ENCODE data around the gene BICD2.

The BICD2 gene

DNA sequence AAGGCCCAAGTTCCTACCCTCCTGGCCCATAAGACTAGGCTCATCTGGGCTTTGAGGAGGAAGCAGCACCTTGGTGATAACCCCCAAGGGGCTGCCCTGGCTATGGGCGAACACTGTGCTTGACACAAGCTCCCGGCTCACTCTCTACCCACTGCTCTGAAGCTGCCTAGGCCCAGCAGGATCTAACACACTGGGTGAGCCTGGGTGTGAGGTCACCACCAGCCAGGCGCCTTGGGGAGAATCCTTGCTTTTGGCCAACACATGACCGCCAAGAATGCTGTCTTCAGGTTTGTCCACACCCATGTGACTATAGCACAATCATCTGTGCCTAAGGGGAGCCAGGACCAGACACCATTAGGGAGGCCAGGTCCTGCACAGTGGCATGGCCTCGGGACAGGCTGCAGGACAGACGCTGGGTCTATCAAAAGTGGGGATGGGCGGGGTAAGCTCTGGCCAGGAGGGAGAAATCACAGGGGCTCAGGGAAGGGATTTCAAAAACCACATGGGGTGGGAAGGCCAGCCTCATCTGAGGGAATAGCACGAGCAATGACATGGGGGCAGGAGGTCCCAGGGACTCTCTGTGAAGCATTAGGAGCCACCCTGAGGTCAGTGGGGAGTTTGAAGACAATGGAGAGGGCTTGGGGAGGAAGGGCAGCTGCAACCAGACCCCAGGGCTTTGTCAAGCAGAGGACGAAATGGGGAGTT lies 29.6 kb downstream of the BICD2 start:
- Histone ChIP-seq H3K4me3 (ENCODE audit: low read depth in 1 of 2, low read length in 2 of 2) (no peak overlapping the region), H3K4me2 (ENCODE audit: insufficient read depth, low read length) (no peak overlapping the region), H3K79me2 (ENCODE audit: insufficient read depth, low read length) (peaks cover 94% of the 10 kb centered on the region), H2AFZ (ENCODE audit: low read depth, low read length) (no peak overlapping the region), H3K36me3 (ENCODE audit: insufficient read depth, low read length) (no peaks in the 10 kb centered on the region), H3K27me3 (ENCODE audit: insufficient read depth, low read length, poor library complexity) (no peaks in the 10 kb centered on the region), H3K27ac (ENCODE audit: low read length) (no peak overlapping the region), H4K20me1 (ENCODE audit: insufficient read depth, low read length) (peaks cover 74% of the 10 kb centered on the region), H3K9ac (ENCODE audit: low read depth, low read length) (no peak overlapping the region), H3K9me3 (ENCODE audit: insufficient read depth, low read length, severe bottlenecking) (no peaks in the 10 kb centered on the region), H3K4me1 (ENCODE audit: insufficient read depth, low read length) (no peaks in the 10 kb centered on the region)
- ATAC-seq (ENCODE audit: insufficient read depth, low read depth) (no peak), DNase-seq (no peak)
- TF ChIP-seq EZH2 (IDR thresholded peaks at IDR 0.05; ENCODE audit: borderline replicate concordance, low read depth, low read length, severe bottlenecking) = no peak
- TF ChIP-seq, protein P1, sequence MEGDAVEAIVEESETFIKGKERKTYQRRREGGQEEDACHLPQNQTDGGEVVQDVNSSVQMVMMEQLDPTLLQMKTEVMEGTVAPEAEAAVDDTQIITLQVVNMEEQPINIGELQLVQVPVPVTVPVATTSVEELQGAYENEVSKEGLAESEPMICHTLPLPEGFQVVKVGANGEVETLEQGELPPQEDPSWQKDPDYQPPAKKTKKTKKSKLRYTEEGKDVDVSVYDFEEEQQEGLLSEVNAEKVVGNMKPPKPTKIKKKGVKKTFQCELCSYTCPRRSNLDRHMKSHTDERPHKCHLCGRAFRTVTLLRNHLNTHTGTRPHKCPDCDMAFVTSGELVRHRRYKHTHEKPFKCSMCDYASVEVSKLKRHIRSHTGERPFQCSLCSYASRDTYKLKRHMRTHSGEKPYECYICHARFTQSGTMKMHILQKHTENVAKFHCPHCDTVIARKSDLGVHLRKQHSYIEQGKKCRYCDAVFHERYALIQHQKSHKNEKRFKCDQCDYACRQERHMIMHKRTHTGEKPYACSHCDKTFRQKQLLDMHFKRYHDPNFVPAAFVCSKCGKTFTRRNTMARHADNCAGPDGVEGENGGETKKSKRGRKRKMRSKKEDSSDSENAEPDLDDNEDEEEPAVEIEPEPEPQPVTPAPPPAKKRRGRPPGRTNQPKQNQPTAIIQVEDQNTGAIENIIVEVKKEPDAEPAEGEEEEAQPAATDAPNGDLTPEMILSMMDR (IDR thresholded peaks at IDR 0.05; ENCODE audit: borderline replicate concordance, extremely low read depth, low read length, poor library complexity, severe bottlenecking) = no peak

DNA sequence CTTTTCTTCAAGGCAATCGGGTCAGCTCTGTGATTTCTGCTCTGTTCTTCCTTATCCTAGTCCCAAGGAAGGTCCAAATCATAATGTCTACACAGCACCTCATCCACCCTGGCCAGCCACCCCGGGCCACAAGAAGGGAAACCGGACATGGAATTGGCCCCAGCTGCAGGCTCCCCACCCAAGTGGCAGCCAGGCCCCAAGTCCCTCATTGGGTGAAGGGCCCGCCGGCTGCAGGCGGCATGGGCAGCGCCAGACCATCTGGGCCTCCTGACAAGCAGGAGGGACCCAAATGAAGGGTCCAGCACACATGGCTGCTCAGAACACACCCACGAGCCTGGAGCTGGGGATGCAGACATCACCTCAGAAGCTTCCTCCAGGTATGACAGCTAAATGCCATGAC lies 33.7 kb downstream of the BICD2 start:
- Histone ChIP-seq H3K9me3 (ENCODE audit: insufficient read depth, low read length, severe bottlenecking) (no peaks in the 10 kb centered on the region), H3K4me1 (ENCODE audit: insufficient read depth, low read length) (no peaks in the 10 kb centered on the region), H3K9ac (ENCODE audit: low read depth, low read length) (no peak overlapping the region)

DNA sequence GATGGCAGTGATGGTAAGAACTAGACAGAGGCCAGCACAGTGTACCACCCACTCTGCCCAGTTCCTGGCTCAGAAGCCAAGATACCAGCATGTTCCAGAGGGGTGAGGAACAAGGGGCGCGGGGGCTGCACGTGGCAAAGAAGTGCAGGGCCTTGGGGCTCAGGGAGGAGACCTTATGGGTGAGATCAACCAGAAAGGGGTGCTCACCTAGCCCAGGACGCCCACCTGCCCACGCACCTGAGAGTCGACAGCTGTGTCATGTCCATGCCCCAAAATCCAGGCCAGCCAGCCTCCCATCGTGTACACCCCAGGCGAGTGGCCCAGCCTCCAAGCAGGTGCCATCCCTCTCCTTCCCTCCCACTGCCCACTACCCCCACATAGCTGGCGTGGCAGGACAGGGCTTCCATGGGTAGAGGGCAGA lies 34.9 kb downstream of the BICD2 start:
- peaks cover 81% of the 10 kb centered on the region for H3K79me2 ChIP-seq (ENCODE audit: insufficient read depth, low read length)
- H3K27ac ChIP-seq (ENCODE audit: low read length) = no peak overlapping the region
- H3K4me1 ChIP-seq (ENCODE audit: insufficient read depth, low read length) = no peaks in the 10 kb centered on the region
- H3K9me3 ChIP-seq (ENCODE audit: insufficient read depth, low read length, severe bottlenecking) = no peaks in the 10 kb centered on the region
- H3K4me2 ChIP-seq (ENCODE audit: insufficient read depth, low read length) = no peak overlapping the region
- ATAC-seq (ENCODE audit: insufficient read depth, low read depth) = no peak
- H2AFZ ChIP-seq (ENCODE audit: low read depth, low read length) = no peak overlapping the region
- H3K9ac ChIP-seq (ENCODE audit: low read depth, low read length) = no peak overlapping the region
- peaks cover 73% of the 10 kb centered on the region for H4K20me1 ChIP-seq (ENCODE audit: insufficient read depth, low read length)
- no peak overlapping the region for H3K4me3 ChIP-seq (ENCODE audit: low read depth in 1 of 2, low read length in 2 of 2)
- peaks cover 50% of the 10 kb centered on the region for H3K36me3 ChIP-seq (ENCODE audit: insufficient read depth, low read length)
- no peaks in the 10 kb centered on the region for H3K27me3 ChIP-seq (ENCODE audit: insufficient read depth, low read length, poor library complexity)
- TF ChIP-seq EZH2 (IDR thresholded peaks at IDR 0.05; ENCODE audit: borderline replicate concordance, low read depth, low read length, severe bottlenecking) = no peak
- TF ChIP-seq, protein P1 (IDR thresholded peaks at IDR 0.05; ENCODE audit: borderline replicate concordance, extremely low read depth, low read length, poor library complexity, severe bottlenecking) = no peak
- DNase-seq = no peak

More for the DNA sequence above, 33.7 kb downstream of the BICD2 start:
- Histone ChIP-seq H3K79me2 (ENCODE audit: insufficient read depth, low read length) (peaks cover 88% of the 10 kb centered on the region), H3K27me3 (ENCODE audit: insufficient read depth, low read length, poor library complexity) (no peaks in the 10 kb centered on the region), H3K4me3 (ENCODE audit: low read depth in 1 of 2, low read length in 2 of 2) (no peak overlapping the region), H4K20me1 (ENCODE audit: insufficient read depth, low read length) (peaks cover 73% of the 10 kb centered on the region), H3K36me3 (ENCODE audit: insufficient read depth, low read length) (peaks cover 40% of the 10 kb centered on the region), H3K27ac (ENCODE audit: low read length) (no peak overlapping the region), H2AFZ (ENCODE audit: low read depth, low read length) (no peak overlapping the region), H3K4me2 (ENCODE audit: insufficient read depth, low read length) (no peak overlapping the region)
- TF ChIP-seq EZH2 (IDR thresholded peaks at IDR 0.05; ENCODE audit: borderline replicate concordance, low read depth, low read length, severe bottlenecking) = no peak
- TF ChIP-seq, protein P1 (IDR thresholded peaks at IDR 0.05; ENCODE audit: borderline replicate concordance, extremely low read depth, low read length, poor library complexity, severe bottlenecking) = no peak
- ATAC-seq (ENCODE audit: insufficient read depth, low read depth) (no peak), DNase-seq (no peak)
